HG02852 (cell line): Measurements from ENCODE around the gene CCDC3.
"Not testable (repeated sequence)": the region's sequence is repeated elsewhere in the genome, so short reads cannot be mapped to it uniquely, and the experiment has no call there.

Source experiments
- ATAC-seq: cut with Tn5 transposase; IDR thresholded peaks from one replicate; pipeline ENCODE4 v1.9.1; 2021; ENCODE audit warnings: mild to moderate bottlenecking, moderate library complexity; ENCODE audit not compliant: unreplicated experiment

CCDC3 gene

DNA sequence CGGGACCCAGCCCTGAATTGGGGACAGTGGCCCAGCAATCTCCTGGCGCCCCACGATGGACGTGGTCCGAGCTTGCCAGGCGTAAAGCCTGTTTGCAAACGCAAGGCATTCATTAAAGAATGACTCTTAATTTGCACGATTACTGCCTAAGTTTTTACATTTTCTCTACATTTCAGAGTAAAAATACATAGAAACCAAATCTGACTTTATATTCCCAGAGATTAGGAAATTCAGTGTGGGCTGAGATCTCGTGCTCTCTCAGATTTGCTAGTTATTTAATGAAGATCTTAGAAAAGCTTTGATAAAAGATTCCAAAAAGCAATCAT lies 337 bp upstream of the CCDC3 start:
- no peak for ATAC-seq

DNA sequence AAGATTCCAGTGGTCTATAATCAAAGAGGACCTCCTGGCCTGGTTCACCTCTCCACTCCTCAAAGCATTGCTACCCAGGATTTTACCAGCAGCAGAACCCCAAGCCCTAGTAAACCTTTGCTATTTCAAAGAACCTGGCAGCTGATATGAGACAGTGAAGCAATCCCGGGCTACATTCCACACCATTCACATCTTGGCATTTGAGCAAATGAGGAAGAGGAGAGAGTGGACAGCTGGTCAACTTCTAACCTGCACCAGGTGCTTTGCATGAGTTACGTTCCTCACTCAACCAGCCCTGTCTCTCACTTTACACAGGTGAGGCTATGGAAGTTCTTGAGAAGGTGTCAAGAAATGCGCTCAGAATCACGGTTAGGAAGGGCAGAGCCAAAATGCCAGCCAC lies 1.1 kb downstream of the CCDC3 start:
- no peak for ATAC-seq

DNA sequence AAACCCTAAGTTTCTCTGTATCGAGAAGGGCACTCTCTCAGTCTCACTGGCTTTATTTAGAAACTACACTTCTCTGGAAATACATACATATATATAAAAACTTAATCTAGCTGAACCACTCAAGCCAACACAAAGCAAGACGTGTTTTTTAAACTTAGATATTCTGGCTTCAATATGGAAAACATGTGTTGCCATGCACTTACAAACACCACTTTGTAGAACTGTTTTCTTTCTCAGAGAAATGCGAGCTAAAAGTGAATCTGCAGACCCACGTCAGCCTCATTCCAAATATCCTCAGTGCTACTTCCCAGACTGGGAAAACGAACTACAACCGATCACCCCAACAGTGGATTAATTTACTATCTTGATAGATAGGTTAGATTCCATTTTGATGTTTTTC lies 1.7 kb downstream of the CCDC3 start:
- ATAC-seq, result no peak

DNA sequence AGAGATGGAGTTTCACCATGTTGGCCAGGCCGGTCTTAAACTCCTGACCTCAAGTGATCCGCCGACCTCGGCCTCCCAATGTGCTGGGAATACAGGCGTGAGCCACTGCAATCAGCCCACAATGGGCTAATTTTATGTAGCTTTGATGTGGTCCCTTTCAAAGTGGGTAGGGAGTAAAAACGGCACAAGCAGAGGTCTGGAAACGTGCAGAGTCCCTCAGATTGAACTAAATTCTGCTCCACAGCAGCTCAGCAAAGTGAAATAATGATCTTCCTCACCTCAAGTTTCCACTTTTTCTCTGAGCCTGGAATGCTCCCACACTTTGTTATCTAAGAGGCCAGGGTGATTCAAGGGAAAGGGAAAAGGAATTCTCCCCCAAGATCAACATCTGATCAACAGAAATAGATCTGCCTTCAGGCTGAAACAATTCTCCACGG lies 6.1 kb downstream of the CCDC3 start:
- ATAC-seq, result no peak

DNA sequence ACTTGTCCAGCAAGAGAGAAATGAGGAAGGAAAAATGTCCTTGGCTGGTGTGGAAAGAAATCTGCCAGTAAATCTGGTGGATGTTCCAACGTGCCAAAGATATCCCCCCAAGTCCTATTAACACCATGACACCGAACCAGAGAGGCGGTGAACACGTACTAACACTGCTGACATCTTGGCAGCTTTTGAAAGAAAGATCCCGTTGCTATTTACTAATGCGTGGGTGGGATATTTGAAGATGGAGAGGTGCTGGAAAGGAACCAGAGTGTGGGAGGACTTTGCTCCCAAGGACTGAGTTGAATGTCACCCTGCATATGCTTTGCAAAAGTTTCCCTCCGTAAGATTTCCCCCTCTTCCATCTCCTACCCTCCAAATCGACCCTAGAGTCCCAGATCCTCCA lies 7.9 kb downstream of the CCDC3 start:
- ATAC-seq, result no peak

DNA sequence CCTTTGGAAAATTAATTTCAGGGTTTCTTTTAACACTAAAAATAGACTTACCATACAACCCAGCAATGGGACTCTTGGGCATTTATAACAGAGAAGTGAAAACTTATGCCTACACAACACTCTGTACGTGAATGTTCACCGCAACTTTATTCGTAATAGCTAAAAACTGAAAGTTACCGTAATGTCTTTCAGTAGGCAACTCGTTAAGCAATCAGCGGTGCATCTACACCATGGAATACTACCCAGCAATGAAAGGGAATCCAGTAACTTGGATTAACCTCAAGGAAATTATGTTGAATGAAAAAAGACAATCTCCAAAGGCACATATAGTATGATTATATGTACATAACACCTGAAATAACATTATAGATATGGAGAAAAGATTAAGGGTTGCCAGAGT lies 16.2 kb downstream of the CCDC3 start:
- no peak for ATAC-seq

DNA sequence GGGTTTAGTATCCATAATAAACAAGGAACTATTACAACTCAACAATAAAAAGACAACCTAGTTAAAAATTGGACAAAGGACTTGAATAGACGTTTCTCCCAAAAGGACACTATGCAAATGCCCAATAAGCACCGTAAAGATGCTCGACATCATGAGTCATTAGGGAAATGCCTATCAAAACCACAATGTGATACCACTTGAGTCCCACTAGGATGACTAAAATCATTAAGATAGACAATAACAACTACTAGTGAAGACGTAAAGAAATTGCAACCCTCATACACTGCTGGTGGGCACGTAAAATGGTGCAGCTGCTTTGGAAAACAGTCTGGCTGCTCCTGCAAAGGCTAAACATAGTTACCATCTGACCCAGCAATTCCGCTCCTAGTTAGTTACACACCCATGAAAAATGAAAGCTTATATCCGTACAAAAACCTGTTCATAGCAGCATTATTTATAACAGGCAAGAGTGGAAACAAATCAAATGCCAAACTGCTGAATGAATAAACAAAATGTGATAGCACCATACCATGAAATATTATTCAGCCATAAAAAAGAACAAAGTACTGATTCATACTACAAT lies 17.3 kb downstream of the CCDC3 start:
- ATAC-seq, result no peak

DNA sequence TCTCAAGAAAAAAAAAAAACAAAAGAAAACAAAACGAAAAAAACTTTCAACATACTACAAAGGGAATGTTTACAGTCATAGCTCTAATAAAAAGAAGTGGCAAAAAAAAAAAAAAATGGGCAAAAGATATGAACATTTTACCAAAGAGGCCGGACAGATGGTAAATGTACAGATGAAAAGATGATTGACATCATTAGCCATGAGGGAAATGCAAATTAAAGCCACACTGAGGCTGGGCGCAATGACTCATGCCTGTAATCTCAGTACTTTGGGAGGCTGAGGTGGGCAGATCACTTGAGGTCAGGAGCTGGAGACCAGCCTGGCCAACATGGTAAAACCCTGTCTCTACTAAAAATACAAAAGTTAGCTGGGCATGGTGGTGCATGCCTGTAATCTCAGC lies 17.9 kb downstream of the CCDC3 start:
- not testable (repeated sequence) for ATAC-seq

DNA sequence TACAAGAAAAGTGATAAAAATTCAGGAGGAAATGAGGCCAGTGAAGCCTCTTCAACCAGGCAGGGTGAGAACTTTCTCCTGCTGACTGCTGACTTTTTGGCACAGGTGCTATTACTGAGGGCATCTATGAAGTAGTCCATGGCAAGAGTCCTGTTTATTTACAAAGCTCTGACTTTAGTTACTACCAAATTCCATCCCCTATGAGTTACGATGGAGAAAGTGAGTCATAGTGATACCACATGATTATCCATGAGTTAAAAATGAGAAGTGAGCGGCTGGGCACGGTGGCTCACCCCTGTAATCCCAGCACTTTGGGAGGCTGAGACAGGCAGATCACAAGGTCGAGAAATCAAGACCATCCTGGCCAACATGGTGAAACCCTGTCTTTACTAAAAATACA lies 19.9 kb downstream of the CCDC3 start:
- no peak for ATAC-seq

DNA sequence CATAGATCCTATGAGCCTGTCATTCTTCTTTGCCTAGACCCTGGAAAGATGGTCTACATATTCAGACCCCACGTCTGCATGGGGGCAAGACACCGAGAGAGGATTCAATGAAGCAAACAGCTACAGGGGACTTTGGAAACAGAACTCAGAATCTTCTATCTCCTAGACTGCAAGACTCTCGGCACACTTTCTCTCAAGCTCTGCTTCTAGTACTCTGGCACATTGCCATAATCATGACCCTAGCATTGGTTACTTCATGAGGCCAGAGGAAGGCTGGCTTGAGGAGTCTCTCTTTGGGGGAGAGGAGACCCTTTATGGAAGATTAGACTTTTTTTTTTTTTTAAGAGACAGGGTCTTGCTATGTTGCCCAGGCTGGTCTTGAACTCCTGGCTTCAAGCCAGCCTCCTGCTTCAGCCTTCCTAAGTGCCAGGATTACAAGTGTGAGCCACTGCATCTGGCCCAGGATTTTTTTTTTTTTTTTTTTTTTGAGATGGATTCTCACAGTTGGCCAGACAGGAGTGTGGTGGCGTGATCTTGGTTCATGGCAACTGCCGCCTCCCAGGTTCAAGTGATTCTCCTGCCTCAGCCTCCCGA lies 20.7 kb downstream of the CCDC3 start:
- ATAC-seq, result no peak

DNA sequence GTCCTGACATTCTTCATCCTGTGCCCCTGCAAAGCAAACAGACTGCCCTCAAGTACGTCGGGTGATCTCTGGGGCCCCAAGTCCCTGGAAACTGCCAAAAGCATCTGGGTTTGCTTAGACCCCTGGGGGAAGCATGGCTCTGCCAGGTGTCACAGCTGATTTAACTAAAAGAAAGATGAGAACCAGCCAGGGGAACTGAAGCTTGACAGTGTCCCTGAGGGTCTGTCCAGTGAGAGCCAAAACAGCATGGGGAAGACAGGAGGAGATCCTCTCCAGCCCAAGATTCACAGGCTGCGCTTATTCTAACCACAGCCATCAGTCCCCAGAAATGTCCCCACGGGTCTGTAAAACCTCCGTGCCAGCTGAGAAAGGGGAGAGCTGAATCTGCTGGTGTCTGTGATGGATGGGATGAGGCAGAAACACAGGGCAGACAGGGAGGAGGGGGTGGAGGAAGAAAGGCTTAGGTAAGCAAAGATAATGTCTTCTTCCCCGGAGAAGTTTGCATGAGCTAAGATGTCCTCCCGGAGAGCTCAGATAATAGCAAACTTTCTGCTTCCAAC lies 21.3 kb downstream of the CCDC3 start:
- ATAC-seq, result no peak

DNA sequence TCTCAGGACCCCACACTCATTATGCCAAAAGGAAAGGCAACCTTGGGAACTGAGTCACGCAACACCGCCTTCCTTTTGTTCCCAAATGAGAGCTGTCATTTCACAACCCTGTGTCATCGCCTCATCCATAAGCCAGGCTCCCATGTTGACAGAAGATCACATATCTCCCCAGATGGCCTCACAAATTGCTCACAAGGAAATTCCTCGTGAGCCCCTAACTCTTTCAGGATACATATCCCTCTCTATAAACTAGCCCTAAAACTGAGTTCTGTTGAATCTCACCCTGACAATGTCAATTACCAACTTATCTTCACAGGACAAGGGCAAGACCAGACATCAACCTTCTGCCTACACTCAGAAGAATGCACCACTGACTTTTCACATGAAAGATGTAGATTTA lies 22.6 kb downstream of the CCDC3 start:
- no peak for ATAC-seq

DNA sequence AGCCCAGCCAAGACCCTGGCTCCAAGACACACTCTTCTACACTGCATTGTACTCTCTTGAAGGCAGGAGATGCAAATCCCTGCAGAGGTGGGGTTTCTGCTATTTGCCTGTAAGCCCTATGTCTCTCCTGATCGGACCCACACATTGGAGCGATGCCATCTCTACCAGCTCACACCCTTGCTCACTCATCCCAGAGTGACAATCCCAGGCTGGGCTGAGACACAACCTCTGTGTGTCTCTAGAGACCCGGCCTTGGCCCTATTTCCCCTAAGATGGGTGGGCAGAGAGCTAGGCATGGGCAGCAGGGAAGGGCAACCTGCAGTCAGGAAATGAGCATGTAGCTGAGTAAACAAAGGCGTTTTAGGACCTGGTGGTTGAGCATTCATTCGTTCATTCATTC lies 25.6 kb downstream of the CCDC3 start:
- ATAC-seq, result no peak

DNA sequence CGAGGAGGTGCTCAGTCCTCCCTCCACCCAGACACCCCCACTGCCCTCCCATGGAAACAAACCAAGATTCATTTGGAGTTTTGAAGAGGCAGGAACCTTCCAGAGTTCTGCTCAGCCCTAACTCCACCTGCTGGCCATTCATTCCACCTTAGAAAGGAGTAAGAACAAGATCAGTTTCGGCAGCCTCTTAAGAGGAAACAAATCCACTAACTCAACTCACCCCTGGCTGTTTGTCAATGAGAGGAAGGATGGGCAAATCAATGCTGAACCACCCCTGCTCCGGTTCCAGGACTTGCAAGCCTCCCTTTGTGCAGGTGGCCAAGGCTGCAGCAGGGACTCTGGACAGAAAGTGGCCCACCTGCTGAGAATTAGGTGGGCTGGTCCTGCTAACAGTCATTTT lies 26.2 kb downstream of the CCDC3 start:
- no peak for ATAC-seq

DNA sequence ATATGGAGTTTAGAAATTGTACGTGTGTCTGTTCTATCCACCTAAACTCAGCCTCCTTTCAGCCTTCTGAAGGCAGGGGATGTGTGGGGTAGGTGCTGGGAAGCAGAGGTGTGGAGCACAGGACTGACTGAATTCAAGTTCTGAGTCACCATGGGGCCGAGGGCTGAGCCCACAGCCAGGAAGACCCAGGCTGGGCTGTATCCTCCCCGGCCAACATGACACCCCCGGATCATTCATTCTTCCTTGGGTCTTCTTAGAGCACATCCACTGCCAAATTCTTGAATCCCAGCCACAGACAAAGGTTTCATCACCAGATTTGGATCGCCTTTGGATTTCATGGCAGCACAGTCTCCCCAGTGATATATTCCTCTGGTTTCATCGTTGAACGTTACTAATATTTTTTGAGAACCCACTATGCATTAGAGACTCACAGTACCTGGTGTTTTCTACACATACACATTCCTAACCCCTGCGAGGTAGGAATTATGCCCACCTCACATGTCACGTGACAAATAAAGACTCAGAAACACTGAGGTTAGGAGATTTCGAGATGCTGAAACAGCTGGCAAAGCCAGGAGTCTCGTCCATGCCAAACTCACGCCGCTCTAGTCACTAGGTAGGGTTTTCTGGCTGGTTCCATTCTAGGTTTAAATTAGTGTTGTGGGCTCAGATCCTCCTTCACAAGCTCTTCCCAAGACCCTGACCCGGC lies 26.9 kb downstream of the CCDC3 start:
- ATAC-seq, result no peak

DNA sequence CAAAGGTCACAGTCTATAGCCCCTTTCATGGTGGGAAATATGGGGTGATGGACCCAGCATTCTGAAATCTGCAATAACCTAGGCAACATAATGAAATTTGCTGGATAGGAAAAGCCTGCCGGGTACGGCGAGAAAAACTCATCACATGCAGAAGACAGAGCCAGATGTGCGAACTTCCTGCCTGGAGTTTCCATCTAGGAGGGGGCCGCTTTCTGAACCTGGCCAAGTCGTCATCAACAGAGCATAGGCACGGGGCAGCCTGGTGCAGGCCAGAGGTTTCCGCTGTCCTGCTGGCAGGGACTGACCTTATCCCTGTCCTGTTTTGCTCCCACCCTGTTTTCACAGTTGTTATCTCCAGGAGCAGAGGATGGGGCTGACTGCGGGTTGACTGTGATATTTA lies 27.4 kb downstream of the CCDC3 start:
- ATAC-seq, result no peak

DNA sequence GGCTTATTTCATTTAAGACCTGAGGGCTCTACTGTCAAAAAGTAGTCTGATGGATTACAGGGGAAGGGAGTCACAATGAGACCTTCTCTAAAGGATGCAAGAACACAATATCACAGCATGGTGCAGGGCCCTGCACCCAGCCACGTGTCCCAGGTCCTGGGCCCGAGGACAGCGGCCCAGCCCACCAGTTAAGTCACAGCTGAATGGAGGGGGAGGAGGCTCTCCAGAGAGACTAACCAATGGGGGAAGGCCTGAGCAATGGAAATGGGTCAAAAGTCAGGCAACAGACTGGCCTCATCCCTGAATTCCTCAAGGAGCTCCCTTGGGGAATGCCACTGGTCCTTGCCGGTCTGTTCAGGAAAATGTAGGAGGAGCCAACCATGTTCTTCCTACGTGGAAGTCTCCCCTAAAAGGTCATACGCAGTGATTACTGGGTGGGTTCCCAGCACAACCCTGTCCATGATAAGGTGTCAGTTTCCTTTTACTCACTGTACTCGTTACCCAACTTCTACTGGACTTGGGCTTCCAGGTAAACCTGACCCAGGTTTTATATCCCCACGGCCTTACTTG lies 28.3 kb downstream of the CCDC3 start:
- ATAC-seq, result no peak

DNA sequence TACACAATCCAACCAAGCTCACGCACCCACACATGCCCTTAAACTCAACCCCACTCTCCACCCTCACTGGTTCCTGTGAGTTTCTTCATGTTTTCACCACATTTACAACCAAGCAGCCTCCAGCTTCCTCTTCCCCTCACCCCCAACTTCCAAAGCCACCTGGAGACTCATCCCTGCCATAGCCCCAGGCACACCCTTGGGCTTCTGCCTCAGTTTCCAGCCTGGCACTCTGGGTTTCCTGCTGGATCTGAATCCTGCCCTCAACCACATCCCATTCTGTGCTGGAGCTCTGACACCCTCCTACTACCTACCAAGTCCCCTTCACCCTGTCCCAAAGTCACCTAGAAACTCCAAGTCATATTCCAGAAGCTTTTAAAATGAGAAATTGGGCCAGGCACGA lies 29.4 kb downstream of the CCDC3 start:
- ATAC-seq, result no peak

DNA sequence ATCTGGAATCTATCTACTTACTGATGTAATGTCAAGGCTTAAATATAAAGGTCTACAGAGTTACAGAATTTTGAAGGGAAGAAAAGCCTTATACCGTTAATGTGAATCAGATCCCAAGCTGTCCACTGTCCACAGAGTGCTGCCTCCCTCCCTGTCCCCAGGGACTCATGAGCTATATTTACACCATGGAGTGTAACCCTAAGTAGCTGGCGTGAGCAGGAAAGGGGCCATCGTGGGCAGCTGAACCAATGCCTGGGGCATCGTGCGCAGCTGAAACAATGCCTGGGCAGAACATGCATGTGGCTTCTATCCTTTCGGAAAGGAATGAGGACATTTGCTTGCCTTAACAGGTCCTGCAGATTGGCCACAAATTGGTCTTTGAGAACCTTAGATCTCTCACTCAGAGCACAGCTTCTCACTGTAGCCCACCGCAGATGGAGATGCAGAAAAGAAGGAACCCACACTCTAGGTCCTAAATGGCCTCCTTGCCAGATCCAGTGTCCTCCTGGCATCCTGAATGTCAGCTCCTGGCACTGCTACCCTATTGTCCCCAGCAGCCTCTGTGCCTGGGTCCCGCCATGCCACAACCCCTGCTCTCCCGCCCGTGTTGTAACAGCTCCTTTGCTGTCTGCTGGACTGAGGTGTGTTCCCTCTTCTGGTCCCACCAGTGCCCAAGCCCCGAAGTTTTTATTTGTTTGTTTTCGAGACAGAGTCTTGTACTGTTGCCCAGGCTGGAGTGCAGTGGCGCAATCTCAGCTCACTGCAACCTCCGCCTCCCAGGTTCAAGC lies 30.3 kb downstream of the CCDC3 start:
- no peak for ATAC-seq

DNA sequence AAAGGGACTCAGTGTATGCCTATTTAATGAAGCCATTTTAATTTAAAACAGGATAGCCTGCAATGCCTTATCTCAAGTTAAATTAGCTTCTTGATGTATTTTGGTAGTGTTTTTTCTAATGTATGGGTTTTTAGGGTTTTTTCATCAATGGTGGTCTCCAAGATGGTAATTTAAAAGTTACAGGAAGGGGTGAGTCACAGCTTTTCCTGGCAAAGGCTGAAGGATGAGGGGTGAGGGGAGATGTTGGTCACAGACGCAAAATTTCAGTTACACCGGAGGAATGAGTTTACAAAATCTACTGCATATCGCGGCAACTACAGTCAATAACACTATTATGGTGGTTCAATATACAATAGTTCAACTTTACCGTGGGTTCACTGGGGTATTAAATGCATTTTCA lies 31.6 kb downstream of the CCDC3 start:
- ATAC-seq, result no peak

DNA sequence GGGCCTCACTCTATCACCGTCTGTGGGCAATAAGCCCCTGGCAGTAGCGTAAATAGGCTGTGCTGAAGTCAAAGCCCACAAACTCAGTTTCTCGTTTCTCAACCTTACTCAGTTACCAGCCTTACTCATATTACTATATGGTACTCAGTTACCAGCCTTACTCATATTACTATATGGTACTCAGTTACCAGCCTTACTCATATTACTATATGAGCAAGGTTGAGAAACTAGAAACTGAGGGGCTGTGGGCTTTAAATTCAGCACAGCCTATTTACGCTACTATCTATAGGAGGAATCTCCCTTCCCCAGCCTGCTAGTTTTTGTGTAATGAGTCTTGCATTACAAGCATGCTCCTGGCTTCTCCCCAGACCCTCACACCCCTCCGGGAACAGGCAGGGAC lies 35.4 kb downstream of the CCDC3 start:
- ATAC-seq, result no peak
